Astrocyte (in vitro differentiated cells and primary cell): ENCODE measurements around the gene ADIPOR2. TPM values are rescaled to one million over a fixed set of nuclear protein-coding genes. Genes with fewer than 3 reads are reported as not detected.
A peak's percentile ranks its signal among the peaks of the same experiment; 100 is the strongest.

Experiments used
- DNase-seq: peaks from one replicate; pipeline ENCODE4 v3.0.0-alpha.2; 2010; ENCODE audit warnings: low read depth
- FAIRE-seq: peaks from 2 replicates; lab custom pipeline; 2011; peaks lifted over from hg19 to GRCh38; lab: Jason Lieb, UNC
- H2AFZ ChIP-seq: 2 replicates; pipeline ENCODE4 v1.6.0; 2012; ENCODE audit warnings: low read depth, low read length, inconsistent platforms
- H3K27ac ChIP-seq: 2 replicates; pipeline ENCODE4 v1.5.1; 2011; ENCODE audit warnings: low read depth, low read length, inconsistent platforms
- H3K27me3 ChIP-seq: 2 replicates; pipeline ENCODE4 v1.6.0; 2011; ENCODE audit warnings: low read length, inconsistent platforms; ENCODE audit not compliant: insufficient read depth
- H3K36me3 ChIP-seq: 2 replicates; pipeline ENCODE4 v1.5.1; 2011; ENCODE audit warnings: low read length, inconsistent platforms; ENCODE audit not compliant: insufficient read depth
- H3K4me1 ChIP-seq: 2 replicates; pipeline ENCODE4 v1.5.1; 2011; ENCODE audit warnings: low read length, inconsistent platforms; ENCODE audit not compliant: insufficient read depth
- H3K4me2 ChIP-seq: 2 replicates; pipeline ENCODE4 v1.6.0; 2012; ENCODE audit warnings: low read length, inconsistent platforms
- H3K4me3 ChIP-seq: 2 replicates; pipeline ENCODE4 v1.5.1; 2011; ENCODE audit warnings: low read depth, mild to moderate bottlenecking, low read length, inconsistent platforms; ENCODE audit not compliant: insufficient read depth
- H3K79me2 ChIP-seq: 2 replicates; pipeline ENCODE4 v1.6.0; 2012; ENCODE audit warnings: mild to moderate bottlenecking, low read length, inconsistent platforms; ENCODE audit not compliant: insufficient read depth
- H3K9ac ChIP-seq: 2 replicates; pipeline ENCODE4 v1.6.0; 2012; ENCODE audit warnings: mild to moderate bottlenecking, low read length, inconsistent platforms
- H3K9me3 ChIP-seq: 2 replicates; pipeline ENCODE4 v1.5.1; 2012; ENCODE audit warnings: low read depth, mild to moderate bottlenecking, low read length, inconsistent platforms; ENCODE audit not compliant: insufficient read depth
- H4K20me1 ChIP-seq: 2 replicates; pipeline ENCODE4 v1.6.0; 2012; ENCODE audit warnings: low read length, inconsistent platforms; ENCODE audit not compliant: insufficient read depth
- H3K27ac Mint-ChIP-seq: one replicate; pipeline ENCODE4 v1.8.0; 2021; ENCODE audit warnings: mild to moderate bottlenecking, mixed read lengths; ENCODE audit not compliant: unreplicated experiment
- H3K27me3 Mint-ChIP-seq: one replicate; pipeline ENCODE4 v1.8.0; 2021; ENCODE audit warnings: low read depth, mixed read lengths; ENCODE audit not compliant: unreplicated experiment
- H3K36me3 Mint-ChIP-seq: one replicate; pipeline ENCODE4 v1.8.0; 2021; ENCODE audit warnings: low read depth, mixed read lengths; ENCODE audit not compliant: unreplicated experiment
- H3K4me1 Mint-ChIP-seq: one replicate; pipeline ENCODE4 v1.8.0; 2021; ENCODE audit warnings: low read depth, mixed read lengths; ENCODE audit not compliant: unreplicated experiment
- H3K4me3 Mint-ChIP-seq: one replicate; pipeline ENCODE4 v1.8.0; 2021; ENCODE audit warnings: mild to moderate bottlenecking, moderate library complexity, mixed read lengths; ENCODE audit not compliant: unreplicated experiment
- H3K9me3 Mint-ChIP-seq: one replicate; pipeline ENCODE4 v1.8.0; 2021; ENCODE audit warnings: mild to moderate bottlenecking, mixed read lengths; ENCODE audit not compliant: unreplicated experiment
- EZH2 ChIP-seq: IDR thresholded peaks from 2 replicates; pipeline ENCODE4 v1.6.1; 2012; ENCODE audit warnings: mild to moderate bottlenecking, low read length, inconsistent platforms; ENCODE audit not compliant: insufficient read depth
- total RNA-seq: library from RNA; stranded (reverse); gene quantifications from 2 replicates; pipeline ENCODE4 v1.2.1, GENCODE V29; 2021
- TF ChIP-seq, protein P1 (sequence below): IDR thresholded peaks from 2 replicates; pipeline ENCODE4 v1.5.1; 2011; ENCODE audit warnings: low read depth, mild to moderate bottlenecking, inconsistent platforms, low read length, moderate library complexity; ENCODE audit not compliant: insufficient read depth

ADIPOR2 gene
- total RNA-seq, 1 donor from 2014 or later = 56.6 TPM

DNA sequence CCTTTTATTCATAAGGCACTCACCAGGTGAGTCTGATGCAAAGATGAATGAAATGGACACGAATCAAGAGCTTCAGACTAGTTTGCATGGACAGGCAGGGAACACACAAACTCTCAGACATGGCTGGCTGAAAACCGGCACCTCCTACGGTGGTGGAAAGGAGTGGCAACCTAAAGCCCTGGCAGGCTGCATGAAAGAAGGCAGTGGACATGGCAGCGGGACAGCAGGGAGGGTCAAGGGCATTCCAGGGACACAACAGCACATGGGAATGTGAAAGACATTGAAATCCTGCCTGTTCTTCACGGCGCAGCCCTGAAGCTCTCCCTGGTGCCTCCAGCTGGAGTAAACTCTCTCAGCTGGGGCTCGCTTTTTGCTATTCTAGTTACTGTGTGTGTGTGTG is 112.9 kb downstream of the ADIPOR2 start:
- H3K36me3 Mint-ChIP-seq = no peaks in the 10 kb centered on the region
- no peaks in the 10 kb centered on the region for H3K4me1 ChIP-seq
- H3K27ac ChIP-seq = no peak overlapping the region
- no peaks in the 10 kb centered on the region for H3K27me3 ChIP-seq
- H3K27ac Mint-ChIP-seq = no peak overlapping the region
- peaks cover 2% of the 10 kb centered on the region for H3K27me3 Mint-ChIP-seq
- H3K9me3 ChIP-seq = no peaks in the 10 kb centered on the region
- H3K9ac ChIP-seq = no peak overlapping the region
- H3K4me1 Mint-ChIP-seq = no peaks in the 10 kb centered on the region
- no peak overlapping the region for H3K4me3 Mint-ChIP-seq
- peaks cover 2% of the 10 kb centered on the region for H3K9me3 Mint-ChIP-seq
- no peaks in the 10 kb centered on the region for H3K36me3 ChIP-seq
- no peak overlapping the region for H3K4me3 ChIP-seq
- peak overlapping the region; percentile 91 for H2AFZ ChIP-seq
- DNase-seq = no peak
- no peaks in the 10 kb centered on the region for H4K20me1 ChIP-seq
- no peak for FAIRE-seq
- H3K4me2 ChIP-seq = no peak overlapping the region
- TF ChIP-seq, protein P1, sequence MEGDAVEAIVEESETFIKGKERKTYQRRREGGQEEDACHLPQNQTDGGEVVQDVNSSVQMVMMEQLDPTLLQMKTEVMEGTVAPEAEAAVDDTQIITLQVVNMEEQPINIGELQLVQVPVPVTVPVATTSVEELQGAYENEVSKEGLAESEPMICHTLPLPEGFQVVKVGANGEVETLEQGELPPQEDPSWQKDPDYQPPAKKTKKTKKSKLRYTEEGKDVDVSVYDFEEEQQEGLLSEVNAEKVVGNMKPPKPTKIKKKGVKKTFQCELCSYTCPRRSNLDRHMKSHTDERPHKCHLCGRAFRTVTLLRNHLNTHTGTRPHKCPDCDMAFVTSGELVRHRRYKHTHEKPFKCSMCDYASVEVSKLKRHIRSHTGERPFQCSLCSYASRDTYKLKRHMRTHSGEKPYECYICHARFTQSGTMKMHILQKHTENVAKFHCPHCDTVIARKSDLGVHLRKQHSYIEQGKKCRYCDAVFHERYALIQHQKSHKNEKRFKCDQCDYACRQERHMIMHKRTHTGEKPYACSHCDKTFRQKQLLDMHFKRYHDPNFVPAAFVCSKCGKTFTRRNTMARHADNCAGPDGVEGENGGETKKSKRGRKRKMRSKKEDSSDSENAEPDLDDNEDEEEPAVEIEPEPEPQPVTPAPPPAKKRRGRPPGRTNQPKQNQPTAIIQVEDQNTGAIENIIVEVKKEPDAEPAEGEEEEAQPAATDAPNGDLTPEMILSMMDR = no peak
- no peak for TF ChIP-seq EZH2
- H3K79me2 ChIP-seq = no peaks in the 10 kb centered on the region

DNA sequence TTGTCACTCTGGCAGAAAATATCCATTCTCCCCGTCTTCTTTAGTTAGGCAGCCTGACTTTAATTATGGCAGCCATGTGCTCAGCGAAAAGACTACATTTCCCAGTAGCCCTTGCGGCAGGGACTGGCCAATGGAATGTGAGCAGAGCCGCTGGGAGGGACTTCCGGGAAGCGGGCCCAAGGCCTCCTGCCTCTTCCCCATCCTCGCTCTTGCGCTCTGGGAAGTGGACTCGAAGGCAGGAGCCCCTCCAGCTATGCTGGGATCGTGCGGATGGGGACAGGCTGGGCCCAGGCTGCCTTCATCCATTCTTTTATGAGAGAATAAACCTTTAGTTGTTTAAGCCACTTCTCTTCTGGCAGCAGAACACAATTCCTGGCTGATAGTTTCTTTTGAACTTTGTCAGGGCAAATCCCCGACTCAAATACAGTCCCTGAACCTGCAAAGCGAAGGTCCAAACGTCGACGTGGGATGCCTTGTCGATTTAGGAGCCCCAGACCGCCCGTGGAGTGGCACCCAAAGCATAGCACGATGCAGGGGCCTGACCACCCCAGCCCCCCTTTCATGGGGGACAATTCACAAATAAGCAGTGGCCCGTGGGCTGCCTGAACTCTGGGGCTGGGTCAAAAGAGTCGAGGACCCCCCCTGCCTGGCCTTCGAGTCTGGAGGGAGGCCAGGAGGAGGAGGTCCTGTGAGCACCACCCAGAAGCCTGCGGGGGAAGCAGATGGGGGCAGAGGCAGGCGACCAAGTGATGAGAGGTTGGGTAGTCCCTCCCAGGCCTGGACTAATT is 113.9 kb downstream of the ADIPOR2 start:
- DNase-seq = peak; percentile 78
- H3K27ac ChIP-seq = no peak overlapping the region
- TF ChIP-seq EZH2 = no peak
- TF ChIP-seq, protein P1 = no peak
- H2AFZ ChIP-seq = peak overlapping the region; percentile 91
- Mint-ChIP-seq H3K4me1 (no peaks in the 10 kb centered on the region), H3K4me3 (no peak overlapping the region), H3K27me3 (peaks cover 1% of the 10 kb centered on the region), H3K36me3 (no peaks in the 10 kb centered on the region), H3K9me3 (peaks cover 2% of the 10 kb centered on the region), H3K27ac (peak overlapping the region; percentile 26)
- no peak overlapping the region for H3K4me2 ChIP-seq
- peak; percentile 87 for FAIRE-seq
- H3K36me3 ChIP-seq = no peaks in the 10 kb centered on the region
- H3K9ac ChIP-seq = no peak overlapping the region
- no peaks in the 10 kb centered on the region for H3K4me1 ChIP-seq
- H3K27me3 ChIP-seq = no peaks in the 10 kb centered on the region
- H3K4me3 ChIP-seq = no peak overlapping the region
- H3K9me3 ChIP-seq = no peaks in the 10 kb centered on the region
- H3K79me2 ChIP-seq = no peaks in the 10 kb centered on the region
- no peaks in the 10 kb centered on the region for H4K20me1 ChIP-seq
